Bronchial epithelial cell (primary cell): ENCODE data around the gene UGT1A5. TPM values are rescaled to one million over a fixed set of nuclear protein-coding genes. Genes with fewer than 3 reads are reported as not detected.

Experiments
- DNase-seq: peaks from one replicate; pipeline ENCODE4 v3.0.0-alpha.2; 2010; ENCODE audit warnings: low read depth
- FAIRE-seq: peaks from 2 replicates; lab custom pipeline; 2011; peaks lifted over from hg19 to GRCh38; lab: Jason Lieb, UNC
- H3K27me3 ChIP-seq: 2 replicates; pipeline ENCODE4 v1.5.1; 2011; ENCODE audit warnings: low read length; ENCODE audit not compliant: control insufficient read depth, insufficient read depth
- H3K36me3 ChIP-seq: 2 replicates; pipeline ENCODE4 v1.5.1; 2011; ENCODE audit warnings: low read length; ENCODE audit not compliant: control insufficient read depth, insufficient read depth
- H3K4me3 ChIP-seq: 2 replicates; pipeline ENCODE4 v1.5.1; 2011; ENCODE audit warnings: mild to moderate bottlenecking, low read depth, low read length, control low read depth
- CTCF ChIP-seq: IDR thresholded peaks from 2 replicates; pipeline ENCODE4 v1.5.1; 2011; ENCODE audit warnings: mild to moderate bottlenecking, moderate library complexity, low read length, control low read depth, inconsistent platforms; ENCODE audit not compliant: insufficient read depth, severe bottlenecking
- total RNA-seq: library from RNA; depleted of rRNA; stranded (reverse); fragments of >200 nt; gene quantifications from 2 replicates; pipeline ENCODE4 v1.2.1, GENCODE V29; 2014

UGT1A5 gene
- total RNA-seq, 1 donor from 2014 or later: 0.26 TPM

- FAIRE-seq (no peak), DNase-seq (no peak)
- H3K36me3 ChIP-seq: no peaks in the 10 kb centered on the region
- TF ChIP-seq CTCF: no peak
- peaks cover 7% of the 10 kb centered on the region for H3K27me3 ChIP-seq
- no peak overlapping the region for H3K4me3 ChIP-seq
These were observed 99.0 kb downstream of the UGT1A5 start for GRCh38 chr2:233811732-233812131.

- no peak for DNase-seq
- TF ChIP-seq CTCF: no peak
- Histone ChIP-seq H3K27me3 (peaks cover 4% of the 10 kb centered on the region), H3K36me3 (no peaks in the 10 kb centered on the region), H3K4me3 (no peak overlapping the region)
- FAIRE-seq: no peak
These were observed 100.7 kb downstream of the UGT1A5 start for GRCh38 chr2:233813236-233814055.

- H3K27me3 ChIP-seq: peaks cover 2% of the 10 kb centered on the region
- FAIRE-seq: no peak
These were observed 101.5 kb downstream of the UGT1A5 start for GRCh38 chr2:233814056-233814835.

GRCh38 chr2:233815861-233816260 lies 103.2 kb downstream of the UGT1A5 start:
- Histone ChIP-seq H3K4me3 (no peak overlapping the region), H3K36me3 (no peaks in the 10 kb centered on the region), H3K27me3 (peaks cover 2% of the 10 kb centered on the region)
- FAIRE-seq: no peak
- DNase-seq: no peak
- TF ChIP-seq CTCF: no peak

More at GRCh38 chr2:233814056-233814835, 101.5 kb downstream of the UGT1A5 start:
- no peak for TF ChIP-seq CTCF
- peak; percentile 29 for DNase-seq
- no peaks in the 10 kb centered on the region for H3K36me3 ChIP-seq
- H3K4me3 ChIP-seq: no peak overlapping the region

- no peak for TF ChIP-seq CTCF
- Histone ChIP-seq H3K4me3 (no peak overlapping the region), H3K27me3 (peaks cover 2% of the 10 kb centered on the region), H3K36me3 (no peaks in the 10 kb centered on the region)
- FAIRE-seq: no peak
- DNase-seq: no peak
These were observed 103.6 kb downstream of the UGT1A5 start for GRCh38 chr2:233816334-233816733.
